Activated CD8-positive, alpha-beta memory T cell treated with anti-CD3 and anti-CD28 coated beads, Interleukin-2, amount 50 U/mL, for 1 hour (primary cell): ENCODE measurements around the gene F2RL1.
"Not testable (repeated sequence)": the region's sequence is repeated elsewhere in the genome, so short reads cannot be mapped to it uniquely, and the experiment has no call there.

Experiments used
- DNase-seq: peaks from one replicate; pipeline ENCODE4 v3.0.0-alpha.2; 2020; ENCODE audit errors: extremely low read depth

Gene F2RL1

GRCh38 chr5:76850543-76851145 is 31.8 kb downstream of the F2RL1 start:
- no peak for DNase-seq

GRCh38 chr5:76851728-76852369 is 33.0 kb downstream of the F2RL1 start:
- no peak for DNase-seq

GRCh38 chr5:76852772-76853171 is 33.9 kb downstream of the F2RL1 start:
- DNase-seq: no peak

GRCh38 chr5:76853741-76854140 is 34.9 kb downstream of the F2RL1 start:
- not testable (repeated sequence) for DNase-seq

GRCh38 chr5:76854644-76855043 is 35.8 kb downstream of the F2RL1 start:
- no peak for DNase-seq

GRCh38 chr5:76855501-76855900 is 36.7 kb downstream of the F2RL1 start:
- DNase-seq: not testable (repeated sequence)

GRCh38 chr5:76855961-76856360 is 37.1 kb downstream of the F2RL1 start:
- DNase-seq: no peak

GRCh38 chr5:76856800-76857199 is 38.0 kb downstream of the F2RL1 start:
- not testable (repeated sequence) for DNase-seq

GRCh38 chr5:76859591-76860247 is 40.9 kb downstream of the F2RL1 start:
- DNase-seq: no peak

- no peak for DNase-seq
These were observed 42.8 kb downstream of the F2RL1 start for GRCh38 chr5:76861612-76862011.

GRCh38 chr5:76863001-76863400 is 44.2 kb downstream of the F2RL1 start:
- no peak for DNase-seq

- no peak for DNase-seq
These were observed 47.7 kb downstream of the F2RL1 start for GRCh38 chr5:76866503-76866902.

- DNase-seq: no peak
These were observed 48.2 kb downstream of the F2RL1 start for GRCh38 chr5:76867038-76867437.

- DNase-seq: no peak
These were observed 49.2 kb downstream of the F2RL1 start for GRCh38 chr5:76867827-76868693.

GRCh38 chr5:76870046-76870445 is 51.2 kb downstream of the F2RL1 start:
- DNase-seq: no peak

- DNase-seq: no peak
These were observed 55.3 kb downstream of the F2RL1 start for GRCh38 chr5:76874088-76874581.
